GM23338 (cell line): Measurements from ENCODE around the gene FAM241A. TPM values are rescaled to one million over a fixed set of nuclear protein-coding genes. Genes with fewer than 3 reads are reported as not detected.

ENCODE experiments used
- ATAC-seq: fragments of 200-7000 bp; cut with Tn5 transposase; 3 replicates; pipeline ENCODE4 v1.9.1; 2020
- DNase-seq: peaks from one replicate; pipeline ENCODE4 v3.0.0-alpha.2; 2015; ENCODE audit warnings: low spot score
- H2AFZ ChIP-seq: fragments of 200-600 bp; sonication (generic); 2 replicates; pipeline ENCODE4 v1.8.0; 2016; ENCODE audit warnings: antibody characterized with exemption, mild to moderate bottlenecking, moderate library complexity
- H3F3A ChIP-seq: fragments of 200-600 bp; sonication (generic); replicated peaks from 2 replicates; pipeline ENCODE4 v1.8.0; 2017; ENCODE audit warnings: antibody characterized with exemption, mixed run types, low read depth
- H3K27ac ChIP-seq: fragments of 200-600 bp; sonication (generic); 2 replicates; pipeline ENCODE4 v1.6.1; 2016; ENCODE audit warnings: low read depth
- H3K27me3 ChIP-seq: fragments of 200-600 bp; sonication (generic); 2 replicates; pipeline ENCODE4 v1.8.0; 2016; ENCODE audit warnings: mild to moderate bottlenecking, mixed run types, moderate library complexity; ENCODE audit not compliant: insufficient read depth
- H3K36me3 ChIP-seq: fragments of 200-600 bp; sonication (generic); 2 replicates; pipeline ENCODE4 v1.8.0; 2016; ENCODE audit warnings: mild to moderate bottlenecking; ENCODE audit not compliant: insufficient read depth
- H3K4me1 ChIP-seq: fragments of 200-600 bp; sonication (generic); 2 replicates; pipeline ENCODE4 v1.8.0; 2016; ENCODE audit warnings: mild to moderate bottlenecking, moderate library complexity; ENCODE audit not compliant: insufficient read depth
- H3K4me2 ChIP-seq: fragments of 200-600 bp; sonication (generic); 2 replicates; pipeline ENCODE4 v1.7.1; 2017; ENCODE audit warnings: mixed run types
- H3K4me3 ChIP-seq: fragments of 200-600 bp; sonication (generic); 2 replicates; pipeline ENCODE4 v1.6.1; 2016; ENCODE audit warnings: mixed run types
- H3K79me2 ChIP-seq: fragments of 200-600 bp; sonication (generic); replicated peaks from 2 replicates; pipeline ENCODE4 v1.8.0; 2017; ENCODE audit warnings: mild to moderate bottlenecking; ENCODE audit not compliant: insufficient read depth
- H3K9me2 ChIP-seq: fragments of 200-600 bp; sonication (generic); 2 replicates; pipeline ENCODE4 v1.8.0; 2017; ENCODE audit not compliant: insufficient read depth
- H4K20me1 ChIP-seq: fragments of 200-600 bp; sonication (generic); replicated peaks from 2 replicates; pipeline ENCODE4 v1.8.0; 2017; ENCODE audit warnings: mild to moderate bottlenecking; ENCODE audit not compliant: insufficient read depth
- H3K27ac Mint-ChIP-seq: 2 replicates; pipeline ENCODE4 v1.8.0; 2020; ENCODE audit warnings: inconsistent platforms, mild to moderate bottlenecking, moderate library complexity, mixed read lengths
- H3K27me3 Mint-ChIP-seq: 3 replicates; pipeline ENCODE4 v1.8.0; 2022; ENCODE audit warnings: low read depth, mild to moderate bottlenecking, moderate library complexity, mixed read lengths, inconsistent platforms; ENCODE audit not compliant: insufficient read depth, poor library complexity
- H3K36me3 Mint-ChIP-seq: 3 replicates; pipeline ENCODE4 v1.8.0; 2021; ENCODE audit warnings: low read depth, mild to moderate bottlenecking, inconsistent platforms, moderate library complexity, mixed read lengths
- H3K4me1 Mint-ChIP-seq: 3 replicates; pipeline ENCODE4 v1.8.0; 2020; ENCODE audit warnings: mild to moderate bottlenecking, inconsistent platforms, mixed read lengths
- H3K4me3 Mint-ChIP-seq: 3 replicates; pipeline ENCODE4 v1.8.0; 2021; ENCODE audit warnings: moderate library complexity, mild to moderate bottlenecking, inconsistent platforms, mixed read lengths
- H3K9me3 Mint-ChIP-seq: 3 replicates; pipeline ENCODE4 v1.8.0; 2020; ENCODE audit warnings: moderate library complexity, mild to moderate bottlenecking, inconsistent platforms, mixed read lengths
- CREB1 ChIP-seq: fragments of 250-450 bp; sonication (Bioruptor Pico); IDR thresholded peaks from 2 replicates; pipeline ENCODE4 v1.5.0; 2020; ENCODE audit warnings: low read depth, mild to moderate bottlenecking, moderate library complexity
- EZH2 ChIP-seq: fragments of 200-600 bp; sonication (generic); IDR thresholded peaks from one replicate; pipeline ENCODE4 v1.8.0; 2017; ENCODE audit warnings: antibody characterized with exemption, mild to moderate bottlenecking, low read depth; ENCODE audit not compliant: unreplicated experiment
- EZH2phosphoT487 ChIP-seq: fragments of 200-600 bp; sonication (generic); IDR thresholded peaks from one replicate; pipeline ENCODE4 v1.8.1; 2018; ENCODE audit warnings: antibody characterized with exemption; ENCODE audit not compliant: unreplicated experiment
- JUNB ChIP-seq: IDR thresholded peaks from one replicate; pipeline ENCODE4 v1.6.1; 2016; ENCODE audit warnings: antibody characterized with exemption; ENCODE audit not compliant: unreplicated experiment
- NANOG ChIP-seq: IDR thresholded peaks from 2 replicates; pipeline ENCODE4 v1.6.1; 2016; ENCODE audit warnings: antibody characterized with exemption, borderline replicate concordance
- POLR2AphosphoS5 ChIP-seq: IDR thresholded peaks from 2 replicates; pipeline ENCODE4 v1.6.1; 2016; ENCODE audit warnings: antibody characterized with exemption, low read depth
- STAT1 ChIP-seq: IDR thresholded peaks from one replicate; pipeline ENCODE4 v1.6.1; 2016; ENCODE audit warnings: antibody characterized with exemption; ENCODE audit not compliant: unreplicated experiment
- ZNF114 ChIP-seq: fragments of 250-450 bp; sonication (Bioruptor Pico); IDR thresholded peaks from 2 replicates; pipeline ENCODE4 v1.5.0; 2020; ENCODE audit warnings: mild to moderate bottlenecking, moderate library complexity
- ZNF331 ChIP-seq: fragments of 250-450 bp; sonication (Bioruptor Pico); IDR thresholded peaks from 2 replicates; pipeline ENCODE4 v1.5.0; 2020; ENCODE audit warnings: low read depth, mild to moderate bottlenecking, moderate library complexity
- polyA plus RNA-seq: library from polyadenylated mRNA; unstranded; fragments of >200 nt; fragmentation: Nextera tagmentation; extraction: Ambion mirVana; gene quantifications from 2 replicates; pipeline ENCODE4 v1.2.1, GENCODE V29; 2016
- total RNA-seq: library from RNA; depleted of rRNA; stranded (reverse); fragments of >200 nt; shearing (Covaris generic); gene quantifications from 2 replicates; pipeline ENCODE4 v1.2.3, GENCODE V29; 2014
- TF ChIP-seq, protein P1 (sequence below): fragments of 250-450 bp; sonication (Bioruptor Pico); IDR thresholded peaks from 2 replicates; pipeline ENCODE4 v1.5.0; 2020; ENCODE audit warnings: mild to moderate bottlenecking, moderate library complexity
- TF ChIP-seq, protein P2 (sequence below), 2 experiments: fragments of 200-600 bp in 1 of 2; sonication (generic) in 1 of 2; conservative IDR thresholded peaks; 2 replicates each; pipeline versions ENCODE4 v1.5.1 to v1.6.1; 2016 to 2017; ENCODE audit warnings: antibody characterized with exemption in 2 of 2, low read depth in 2 of 2, mild to moderate bottlenecking in 2 of 2, moderate library complexity in 1 of 2
- TF ChIP-seq, protein P3 (sequence below): IDR thresholded peaks from 2 replicates; pipeline ENCODE4 v1.6.1; 2016; ENCODE audit warnings: antibody characterized with exemption

The FAM241A gene
- total and polyA plus RNA-seq, 2 experiments from 2014 or later, result 0.58 to 0.63 TPM

DNA sequence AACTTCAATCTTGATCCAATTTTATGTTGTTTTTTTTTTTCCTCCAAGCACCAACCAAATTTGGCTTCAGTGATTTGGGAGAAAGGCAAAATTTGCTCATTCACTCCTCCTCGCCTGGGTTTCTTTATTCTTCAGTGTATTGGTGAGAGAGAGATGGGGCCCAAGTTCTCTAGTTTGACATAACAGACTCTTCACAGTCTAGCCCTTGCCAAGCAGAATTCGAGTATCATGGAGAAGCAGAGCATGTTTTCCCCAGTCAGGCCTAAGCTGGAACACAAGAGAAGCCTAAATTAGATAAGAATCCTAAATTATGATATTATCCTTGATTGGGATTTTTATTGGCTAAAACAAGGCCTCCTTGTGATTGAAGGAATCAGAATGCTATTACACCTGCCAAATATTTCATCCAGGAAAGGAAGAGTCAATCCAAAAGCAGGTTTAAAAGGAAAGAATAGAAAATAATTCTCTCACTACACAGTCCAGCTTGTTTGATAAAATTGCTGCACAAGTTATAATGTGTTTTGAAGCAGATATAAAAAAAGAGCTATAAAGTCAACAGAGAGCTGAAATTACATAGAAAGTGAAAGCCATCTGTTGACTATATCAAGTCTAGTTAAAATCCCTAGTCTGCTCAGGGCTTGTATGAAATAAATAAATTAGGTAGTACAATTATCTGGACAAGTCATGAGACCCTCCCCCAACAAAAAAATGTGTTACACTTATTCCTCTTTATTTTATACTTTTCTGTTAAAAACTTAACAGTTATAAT is 39.9 kb upstream of the FAM241A start:
- no peak overlapping the region for H3K4me2 ChIP-seq
- Mint-ChIP-seq H3K4me1 (no peaks in the 10 kb centered on the region), H3K27me3 (no peaks in the 10 kb centered on the region), H3K4me3 (no peak overlapping the region), H3K9me3 (no peaks in the 10 kb centered on the region), H3K36me3 (no peaks in the 10 kb centered on the region), H3K27ac (no peak overlapping the region)
- H3K36me3 ChIP-seq, result no peaks in the 10 kb centered on the region
- TF ChIP-seq ZNF114 (CRISPR knock-in tag), result no peak
- TF ChIP-seq NANOG, result no peak
- TF ChIP-seq CREB1 (CRISPR knock-in tag), result no peak
- TF ChIP-seq JUNB, result no peak
- no peak for TF ChIP-seq EZH2
- no peak for TF ChIP-seq POLR2AphosphoS5
- TF ChIP-seq STAT1, result no peak
- no peak for TF ChIP-seq ZNF331 (CRISPR knock-in tag)
- TF ChIP-seq, protein P1, sequence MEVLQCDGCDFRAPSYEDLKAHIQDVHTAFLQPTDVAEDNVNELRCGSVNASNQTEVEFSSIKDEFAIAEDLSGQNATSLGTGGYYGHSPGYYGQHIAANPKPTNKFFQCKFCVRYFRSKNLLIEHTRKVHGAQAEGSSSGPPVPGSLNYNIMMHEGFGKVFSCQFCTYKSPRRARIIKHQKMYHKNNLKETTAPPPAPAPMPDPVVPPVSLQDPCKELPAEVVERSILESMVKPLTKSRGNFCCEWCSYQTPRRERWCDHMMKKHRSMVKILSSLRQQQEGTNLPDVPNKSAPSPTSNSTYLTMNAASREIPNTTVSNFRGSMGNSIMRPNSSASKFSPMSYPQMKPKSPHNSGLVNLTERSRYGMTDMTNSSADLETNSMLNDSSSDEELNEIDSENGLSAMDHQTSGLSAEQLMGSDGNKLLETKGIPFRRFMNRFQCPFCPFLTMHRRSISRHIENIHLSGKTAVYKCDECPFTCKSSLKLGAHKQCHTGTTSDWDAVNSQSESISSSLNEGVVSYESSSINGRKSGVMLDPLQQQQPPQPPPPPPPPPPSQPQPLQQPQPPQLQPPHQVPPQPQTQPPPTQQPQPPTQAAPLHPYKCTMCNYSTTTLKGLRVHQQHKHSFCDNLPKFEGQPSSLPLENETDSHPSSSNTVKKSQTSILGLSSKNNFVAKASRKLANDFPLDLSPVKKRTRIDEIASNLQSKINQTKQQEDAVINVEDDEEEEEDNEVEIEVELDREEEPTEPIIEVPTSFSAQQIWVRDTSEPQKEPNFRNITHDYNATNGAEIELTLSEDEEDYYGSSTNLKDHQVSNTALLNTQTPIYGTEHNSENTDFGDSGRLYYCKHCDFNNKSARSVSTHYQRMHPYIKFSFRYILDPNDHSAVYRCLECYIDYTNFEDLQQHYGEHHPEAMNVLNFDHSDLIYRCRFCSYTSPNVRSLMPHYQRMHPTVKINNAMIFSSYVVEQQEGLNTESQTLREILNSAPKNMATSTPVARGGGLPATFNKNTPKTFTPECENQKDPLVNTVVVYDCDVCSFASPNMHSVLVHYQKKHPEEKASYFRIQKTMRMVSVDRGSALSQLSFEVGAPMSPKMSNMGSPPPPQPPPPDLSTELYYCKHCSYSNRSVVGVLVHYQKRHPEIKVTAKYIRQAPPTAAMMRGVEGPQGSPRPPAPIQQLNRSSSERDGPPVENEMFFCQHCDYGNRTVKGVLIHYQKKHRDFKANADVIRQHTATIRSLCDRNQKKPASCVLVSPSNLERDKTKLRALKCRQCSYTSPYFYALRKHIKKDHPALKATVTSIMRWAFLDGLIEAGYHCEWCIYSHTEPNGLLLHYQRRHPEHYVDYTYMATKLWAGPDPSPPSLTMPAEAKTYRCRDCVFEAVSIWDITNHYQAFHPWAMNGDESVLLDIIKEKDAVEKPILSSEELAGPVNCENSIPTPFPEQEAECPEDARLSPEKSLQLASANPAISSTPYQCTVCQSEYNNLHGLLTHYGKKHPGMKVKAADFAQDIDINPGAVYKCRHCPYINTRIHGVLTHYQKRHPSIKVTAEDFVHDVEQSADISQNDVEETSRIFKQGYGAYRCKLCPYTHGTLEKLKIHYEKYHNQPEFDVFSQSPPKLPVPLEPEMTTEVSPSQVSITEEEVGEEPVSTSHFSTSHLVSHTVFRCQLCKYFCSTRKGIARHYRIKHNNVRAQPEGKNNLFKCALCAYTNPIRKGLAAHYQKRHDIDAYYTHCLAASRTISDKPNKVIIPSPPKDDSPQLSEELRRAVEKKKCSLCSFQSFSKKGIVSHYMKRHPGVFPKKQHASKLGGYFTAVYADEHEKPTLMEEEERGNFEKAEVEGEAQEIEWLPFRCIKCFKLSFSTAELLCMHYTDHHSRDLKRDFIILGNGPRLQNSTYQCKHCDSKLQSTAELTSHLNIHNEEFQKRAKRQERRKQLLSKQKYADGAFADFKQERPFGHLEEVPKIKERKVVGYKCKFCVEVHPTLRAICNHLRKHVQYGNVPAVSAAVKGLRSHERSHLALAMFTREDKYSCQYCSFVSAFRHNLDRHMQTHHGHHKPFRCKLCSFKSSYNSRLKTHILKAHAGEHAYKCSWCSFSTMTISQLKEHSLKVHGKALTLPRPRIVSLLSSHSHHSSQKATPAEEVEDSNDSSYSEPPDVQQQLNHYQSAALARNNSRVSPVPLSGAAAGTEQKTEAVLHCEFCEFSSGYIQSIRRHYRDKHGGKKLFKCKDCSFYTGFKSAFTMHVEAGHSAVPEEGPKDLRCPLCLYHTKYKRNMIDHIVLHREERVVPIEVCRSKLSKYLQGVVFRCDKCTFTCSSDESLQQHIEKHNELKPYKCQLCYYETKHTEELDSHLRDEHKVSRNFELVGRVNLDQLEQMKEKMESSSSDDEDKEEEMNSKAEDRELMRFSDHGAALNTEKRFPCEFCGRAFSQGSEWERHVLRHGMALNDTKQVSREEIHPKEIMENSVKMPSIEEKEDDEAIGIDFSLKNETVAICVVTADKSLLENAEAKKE (CRISPR knock-in tag), result no peak
- TF ChIP-seq EZH2phosphoT487, result no peak
- TF ChIP-seq, protein P2, sequence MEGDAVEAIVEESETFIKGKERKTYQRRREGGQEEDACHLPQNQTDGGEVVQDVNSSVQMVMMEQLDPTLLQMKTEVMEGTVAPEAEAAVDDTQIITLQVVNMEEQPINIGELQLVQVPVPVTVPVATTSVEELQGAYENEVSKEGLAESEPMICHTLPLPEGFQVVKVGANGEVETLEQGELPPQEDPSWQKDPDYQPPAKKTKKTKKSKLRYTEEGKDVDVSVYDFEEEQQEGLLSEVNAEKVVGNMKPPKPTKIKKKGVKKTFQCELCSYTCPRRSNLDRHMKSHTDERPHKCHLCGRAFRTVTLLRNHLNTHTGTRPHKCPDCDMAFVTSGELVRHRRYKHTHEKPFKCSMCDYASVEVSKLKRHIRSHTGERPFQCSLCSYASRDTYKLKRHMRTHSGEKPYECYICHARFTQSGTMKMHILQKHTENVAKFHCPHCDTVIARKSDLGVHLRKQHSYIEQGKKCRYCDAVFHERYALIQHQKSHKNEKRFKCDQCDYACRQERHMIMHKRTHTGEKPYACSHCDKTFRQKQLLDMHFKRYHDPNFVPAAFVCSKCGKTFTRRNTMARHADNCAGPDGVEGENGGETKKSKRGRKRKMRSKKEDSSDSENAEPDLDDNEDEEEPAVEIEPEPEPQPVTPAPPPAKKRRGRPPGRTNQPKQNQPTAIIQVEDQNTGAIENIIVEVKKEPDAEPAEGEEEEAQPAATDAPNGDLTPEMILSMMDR (conservative IDR thresholded peaks at IDR 0.05; ENCODE audit: low read depth in 2 of 2), result no peak
- TF ChIP-seq, protein P3, sequence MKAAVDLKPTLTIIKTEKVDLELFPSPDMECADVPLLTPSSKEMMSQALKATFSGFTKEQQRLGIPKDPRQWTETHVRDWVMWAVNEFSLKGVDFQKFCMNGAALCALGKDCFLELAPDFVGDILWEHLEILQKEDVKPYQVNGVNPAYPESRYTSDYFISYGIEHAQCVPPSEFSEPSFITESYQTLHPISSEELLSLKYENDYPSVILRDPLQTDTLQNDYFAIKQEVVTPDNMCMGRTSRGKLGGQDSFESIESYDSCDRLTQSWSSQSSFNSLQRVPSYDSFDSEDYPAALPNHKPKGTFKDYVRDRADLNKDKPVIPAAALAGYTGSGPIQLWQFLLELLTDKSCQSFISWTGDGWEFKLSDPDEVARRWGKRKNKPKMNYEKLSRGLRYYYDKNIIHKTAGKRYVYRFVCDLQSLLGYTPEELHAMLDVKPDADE, result no peak
- no peaks in the 10 kb centered on the region for H3F3A ChIP-seq
- ATAC-seq (no peak), DNase-seq (no peak)
- H3K27ac ChIP-seq, result no peak overlapping the region
- H3K9me2 ChIP-seq, result no peaks in the 10 kb centered on the region
- no peak overlapping the region for H2AFZ ChIP-seq
- no peaks in the 10 kb centered on the region for H4K20me1 ChIP-seq
- no peaks in the 10 kb centered on the region for H3K79me2 ChIP-seq
- H3K27me3 ChIP-seq, result no peaks in the 10 kb centered on the region
- H3K4me1 ChIP-seq, result no peaks in the 10 kb centered on the region
- no peak overlapping the region for H3K4me3 ChIP-seq
